B cell (primary cell): ENCODE measurements around the gene RRBP1. TPM values are rescaled to one million over a fixed set of nuclear protein-coding genes. Genes with fewer than 3 reads are reported as not detected.

Source experiments
- ATAC-seq: fragments of 200-7000 bp; cut with Tn5 transposase; one replicate; pipeline ENCODE4 v1.10.0; 2021; ENCODE audit warnings: low read depth, mild to moderate bottlenecking, moderate number of reproducible peaks, moderate library complexity
- CTCF ChIA-PET: fragments of 350-600 bp; sonication (Branson Sonifier 250); formaldehyde crosslinking; loops from one replicate; lab custom pipeline; 2021; ENCODE audit warnings: antibody characterized with exemption, inconsistent platforms; lab: Charles Lee
- POLR2A ChIA-PET: fragments of 350-600 bp; sonication (Branson Sonifier 250); formaldehyde crosslinking; loops from one replicate; lab custom pipeline; 2021; ENCODE audit warnings: antibody characterized with exemption; lab: Charles Lee
- DNase-seq: peaks from one replicate; pipeline ENCODE4 v3.0.0; 2013
- H2AFZ ChIP-seq: 2 replicates; pipeline ENCODE4 v1.6.1; 2012; ENCODE audit warnings: mild to moderate bottlenecking, low read depth, low read length; ENCODE audit not compliant: insufficient read depth, poor library complexity, severe bottlenecking
- H3K27ac ChIP-seq, 2 donors: 1 replicate in 1 of 2; 2 replicates in 1 of 2; pipeline ENCODE4 v1.5.1; 2012 to 2013; ENCODE audit warnings: low read length in 2 of 2, mild to moderate bottlenecking in 2 of 2, moderate library complexity in 1 of 2
- H3K27me3 ChIP-seq, 4 experiments: fragments of 200-600 bp in 1 of 4; sonication (generic) in 1 of 4; replicated peaks in 1 of 4; 1 replicate in 2 of 4; 2 replicates in 2 of 4; pipeline versions ENCODE4 v1.6.1 to v1.7.0; 2013 to 2016; ENCODE audit warnings: low read length in 3 of 4, mild to moderate bottlenecking in 2 of 4, mixed read lengths in 1 of 4, moderate library complexity in 1 of 4; ENCODE audit not compliant: insufficient read depth in 4 of 4, control insufficient read depth in 3 of 4; ENCODE audit errors: control extremely low read depth in 1 of 4
- H3K36me3 ChIP-seq, 2 experiments: replicated peaks in 1 of 2; 1 replicate in 1 of 2; 2 replicates in 1 of 2; pipeline versions ENCODE4 v1.6.1 to v1.7.1; 2013; ENCODE audit warnings: low read length in 1 of 2; ENCODE audit not compliant: insufficient read depth in 2 of 2, control insufficient read depth in 1 of 2; ENCODE audit errors: control extremely low read depth in 1 of 2, extremely low read depth in 1 of 2
- H3K4me1 ChIP-seq, 2 donors: fragments of 200-600 bp in 1 of 2; sonication (generic) in 1 of 2; 1 replicate in 1 of 2; 2 replicates in 1 of 2; pipeline versions ENCODE4 v1.5.1 to v1.6.1; 2013 to 2017; ENCODE audit warnings: low read length in 2 of 2; ENCODE audit not compliant: control insufficient read depth in 2 of 2, insufficient read depth in 2 of 2
- H3K4me2 ChIP-seq: replicated peaks from 2 replicates; pipeline ENCODE3; 2012; ENCODE audit warnings: mild to moderate bottlenecking, low read depth, low read length; ENCODE audit not compliant: poor library complexity, severe bottlenecking
- H3K4me3 ChIP-seq, 5 experiments: fragments of 200-600 bp in 1 of 5; sonication (generic) in 1 of 5; 1 replicate in 3 of 5; 2 replicates in 2 of 5; pipeline versions ENCODE4 v1.5.1 to v1.7.0; 2011 to 2016; ENCODE audit warnings: low read length in 4 of 5, mild to moderate bottlenecking in 4 of 5, low read depth in 2 of 5, control low read depth in 1 of 5, moderate library complexity in 1 of 5; ENCODE audit not compliant: insufficient read depth in 1 of 5; ENCODE audit errors: control extremely low read depth in 1 of 5, extremely low read depth in 1 of 5
- H3K79me2 ChIP-seq: fragments of 200-600 bp; sonication (generic); one replicate; pipeline ENCODE4 v1.6.0; 2016; ENCODE audit warnings: low read length; ENCODE audit not compliant: control insufficient read depth, insufficient read depth
- H3K9ac ChIP-seq: fragments of 200-600 bp; sonication (generic); 2 replicates; pipeline ENCODE4 v1.6.1; 2017; ENCODE audit warnings: mild to moderate bottlenecking, low read length, moderate library complexity
- H3K9me3 ChIP-seq, 3 donors: one replicate each; pipeline versions ENCODE4 v1.6.1 to v1.7.1; 2013; ENCODE audit warnings: low read length in 2 of 3; ENCODE audit not compliant: control insufficient read depth in 2 of 3, insufficient read depth in 1 of 3; ENCODE audit errors: control extremely low read depth in 1 of 3
- H4K20me1 ChIP-seq: 2 replicates; pipeline ENCODE4 v1.6.0; 2012; ENCODE audit warnings: mild to moderate bottlenecking, low read length; ENCODE audit not compliant: insufficient read depth, control insufficient read depth, poor library complexity, severe bottlenecking
- H3K27ac Mint-ChIP-seq: one replicate; pipeline ENCODE4 v1.8.0; 2021; ENCODE audit warnings: mixed read lengths
- H3K27me3 Mint-ChIP-seq: one replicate; pipeline ENCODE4 v1.8.0; 2021; ENCODE audit warnings: mixed read lengths
- H3K4me1 Mint-ChIP-seq: one replicate; pipeline ENCODE4 v1.8.0; 2021; ENCODE audit warnings: mixed read lengths
- H3K4me3 Mint-ChIP-seq: one replicate; pipeline ENCODE4 v1.8.0; 2021; ENCODE audit warnings: mixed read lengths
- H3K9me3 Mint-ChIP-seq: one replicate; pipeline ENCODE4 v1.8.0; 2022; ENCODE audit warnings: mixed read lengths; ENCODE audit not compliant: insufficient read depth
- EZH2 ChIP-seq: IDR thresholded peaks from 2 replicates; pipeline ENCODE4 v1.6.1; 2012; ENCODE audit warnings: borderline replicate concordance, low read depth, mild to moderate bottlenecking, moderate library complexity, low read length; ENCODE audit not compliant: insufficient read depth, poor library complexity, severe bottlenecking
- WGBS: methylation state at CpG from one replicate; pipeline ENCODE4 v1.1.5; 2013; ENCODE audit warnings: missing lambda C conversion rate; ENCODE audit not compliant: insufficient coverage; 5-methylcytosine and 5-hydroxymethylcytosine counted together
- intact Hi-C: fragments of 100-400 bp; cut with micrococcal nuclease; formaldehyde crosslinking; loops from one replicate; pipeline ENCODE4 v1.10.0; 2022
- polyA plus RNA-seq: library from polyadenylated mRNA; depleted of rRNA; stranded (reverse); fragments of >200 nt; gene quantifications from 2 replicates; pipeline ENCODE4 v1.2.3, GENCODE V29; 2012
- total RNA-seq, 2 donors: library from RNA; stranded (reverse); fragments of 120-200 nt in 1 of 2; gene quantifications; 1 replicate in 1 of 2; 2 replicates in 1 of 2; pipeline versions ENCODE4 v1.2.3 to v1.2.4, GENCODE V29; 2013 to 2022
- TF ChIP-seq, protein P1 (sequence below): fragments of 200-600 bp; IDR thresholded peaks from one replicate; pipeline ENCODE4 v1.8.0; 2022; ENCODE audit warnings: antibody characterized with exemption, mild to moderate bottlenecking

RRBP1 gene
- total and polyA plus RNA-seq, 2 donors (not counting 1 experiment from before 2014, with no cell fraction given) = 10.9 to 27.5 TPM

DNA sequence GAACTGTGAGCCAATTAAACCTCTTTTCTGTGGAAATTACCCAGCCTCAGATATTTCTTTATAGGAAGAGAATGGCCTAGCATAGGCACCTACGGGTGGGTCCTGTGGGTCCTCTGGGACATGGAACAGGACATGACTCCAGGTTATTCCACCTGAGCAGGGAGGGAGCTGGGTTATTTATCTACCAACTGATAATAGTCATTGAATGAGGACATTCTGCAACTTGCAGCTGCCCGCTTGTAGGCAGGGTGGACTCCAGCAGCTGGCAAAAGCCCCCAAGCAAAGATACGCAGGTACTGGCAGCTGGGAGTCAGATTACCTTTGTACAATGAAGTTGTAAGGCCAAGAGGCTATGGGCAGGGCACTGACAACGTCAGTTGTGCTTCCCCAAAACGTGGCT lies 16.3 kb upstream of the RRBP1 start:
- POLR2A ChIA-PET = no interaction called here

DNA sequence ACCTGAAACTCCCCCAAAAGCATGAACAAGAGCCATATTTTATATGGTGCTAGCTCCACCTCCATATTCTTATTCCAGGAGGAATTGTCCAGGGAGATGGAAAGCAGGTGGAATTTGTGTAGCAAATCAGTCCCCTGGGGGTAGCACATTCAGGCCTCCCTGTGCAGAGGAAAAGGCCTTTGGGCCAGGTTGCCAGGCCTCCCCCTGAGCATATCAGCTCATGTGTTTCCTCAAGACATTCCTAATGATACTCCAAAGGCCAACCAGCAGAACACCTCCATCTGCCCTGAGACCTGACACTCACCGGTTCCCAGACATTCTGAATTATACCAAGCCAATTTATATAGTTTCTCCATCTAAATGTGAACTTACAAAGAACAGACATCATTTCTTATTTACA lies 15.1 kb upstream of the RRBP1 start:
- CTCF ChIA-PET = interaction anchor here (0.7 kb wide), 1 partner anchor 15 kb away, joined by 3 read pairs; the partner anchor contains the start of gene RRBP1
- Histone ChIP-seq H3K4me2 (no peak overlapping the region), H3K27me3 (peaks cover 0 to 5% (median 0%) of the 10 kb centered on the region in 4 experiments), H3K9me3 (no peaks in the 10 kb centered on the region), H3K36me3 (no peaks in the 10 kb centered on the region), H3K4me3 (no peak overlapping the region), H3K9ac (no peak overlapping the region), H3K4me1 (no peaks in the 10 kb centered on the region), H2AFZ (no peak overlapping the region), H4K20me1 (no peaks in the 10 kb centered on the region), H3K27ac (no peak overlapping the region), H3K79me2 (no peaks in the 10 kb centered on the region)
- Mint-ChIP-seq H3K4me3 (no peak overlapping the region), H3K9me3 (no peaks in the 10 kb centered on the region), H3K27ac (no peak overlapping the region), H3K4me1 (no peaks in the 10 kb centered on the region), H3K27me3 (peaks cover 16% of the 10 kb centered on the region)
- intact Hi-C loops = no loop called here
- DNase-seq (no peak), ATAC-seq (no peak)
- POLR2A ChIA-PET = no interaction called here
- TF ChIP-seq EZH2 = no peak
- TF ChIP-seq, protein P1, sequence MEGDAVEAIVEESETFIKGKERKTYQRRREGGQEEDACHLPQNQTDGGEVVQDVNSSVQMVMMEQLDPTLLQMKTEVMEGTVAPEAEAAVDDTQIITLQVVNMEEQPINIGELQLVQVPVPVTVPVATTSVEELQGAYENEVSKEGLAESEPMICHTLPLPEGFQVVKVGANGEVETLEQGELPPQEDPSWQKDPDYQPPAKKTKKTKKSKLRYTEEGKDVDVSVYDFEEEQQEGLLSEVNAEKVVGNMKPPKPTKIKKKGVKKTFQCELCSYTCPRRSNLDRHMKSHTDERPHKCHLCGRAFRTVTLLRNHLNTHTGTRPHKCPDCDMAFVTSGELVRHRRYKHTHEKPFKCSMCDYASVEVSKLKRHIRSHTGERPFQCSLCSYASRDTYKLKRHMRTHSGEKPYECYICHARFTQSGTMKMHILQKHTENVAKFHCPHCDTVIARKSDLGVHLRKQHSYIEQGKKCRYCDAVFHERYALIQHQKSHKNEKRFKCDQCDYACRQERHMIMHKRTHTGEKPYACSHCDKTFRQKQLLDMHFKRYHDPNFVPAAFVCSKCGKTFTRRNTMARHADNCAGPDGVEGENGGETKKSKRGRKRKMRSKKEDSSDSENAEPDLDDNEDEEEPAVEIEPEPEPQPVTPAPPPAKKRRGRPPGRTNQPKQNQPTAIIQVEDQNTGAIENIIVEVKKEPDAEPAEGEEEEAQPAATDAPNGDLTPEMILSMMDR = no peak
- WGBS = 89% methylated on average over 1 of the region's 1 CpG

More for the DNA sequence above, 16.3 kb upstream of the RRBP1 start:
- Histone ChIP-seq H3K36me3 (no peaks in the 10 kb centered on the region), H3K4me3 (no peak overlapping the region), H2AFZ (no peak overlapping the region), H4K20me1 (no peaks in the 10 kb centered on the region), H3K9me3 (no peaks in the 10 kb centered on the region), H3K27ac (no peak overlapping the region), H3K27me3 (peaks cover 0 to 5% (median 0%) of the 10 kb centered on the region in 4 experiments), H3K4me1 (no peaks in the 10 kb centered on the region), H3K4me2 (no peak overlapping the region), H3K9ac (no peak overlapping the region), H3K79me2 (no peaks in the 10 kb centered on the region)
- intact Hi-C loops = no loop called here
- no peaks in the 10 kb centered on the region for H3K4me1 Mint-ChIP-seq
- TF ChIP-seq, protein P1 = no peak
- no peak for ATAC-seq
- no peak for DNase-seq
- no peak overlapping the region for H3K4me3 Mint-ChIP-seq
- WGBS = 66% methylated on average over 4 of the region's 5 CpGs
- H3K27ac Mint-ChIP-seq = no peak overlapping the region
- no peaks in the 10 kb centered on the region for H3K9me3 Mint-ChIP-seq
- CTCF ChIA-PET = no interaction called here
- H3K27me3 Mint-ChIP-seq = peaks cover 10% of the 10 kb centered on the region
